ENCODE results near the gene NEMP2.

The NEMP2 gene

DNA sequence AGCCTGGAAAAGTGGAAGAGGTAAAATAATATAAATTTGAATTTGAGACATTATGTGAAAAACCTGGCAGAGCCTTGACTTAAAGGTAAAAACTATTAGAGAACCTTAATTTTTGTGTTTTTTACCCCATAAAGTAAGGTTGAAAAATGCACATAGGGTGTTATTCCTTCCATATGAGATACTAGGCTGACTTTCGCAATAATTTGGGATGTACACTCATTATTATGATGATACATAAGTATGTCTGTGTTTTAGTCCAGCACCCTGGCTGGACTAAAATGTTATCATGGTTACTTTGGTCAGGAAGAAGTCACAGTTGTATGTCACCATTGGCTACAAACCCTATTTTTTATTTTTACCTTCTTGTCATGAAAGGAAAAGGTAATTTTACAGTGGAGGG is 19.8 kb downstream of the NEMP2 start:
- Histone ChIP-seq H3K9ac (ENCODE audit: low read length) (no peak overlapping the region), H3K4me1 (ENCODE audit: insufficient read depth, low read length, severe bottlenecking) (peaks cover 15% of the 10 kb centered on the region), H3K9me2 (ENCODE audit: low read depth, low read length) (no peaks in the 10 kb centered on the region), H3K36me3 (ENCODE audit: insufficient read depth, low read length) (peaks cover 18% of the 10 kb centered on the region; the same call in 1 of the 2 replicates), H3K4me2 (ENCODE audit: low read length) (no peak overlapping the region), H3K4me3 (ENCODE audit: low read depth, low read length, poor library complexity, severe bottlenecking) (no peak overlapping the region), H3K27me3 (ENCODE audit: insufficient read depth, low read length) (no peaks in the 10 kb centered on the region), H3K79me2 (ENCODE audit: insufficient read depth, low read length) (no peaks in the 10 kb centered on the region), H3K9me3 (ENCODE audit: low read length) (no peaks in the 10 kb centered on the region), H2AFZ (ENCODE audit: low read length) (no peak overlapping the region), H3K27ac (ENCODE audit: low read depth, low read length, poor library complexity, severe bottlenecking) (no peak overlapping the region), H4K20me1 (ENCODE audit: insufficient read depth, low read length) (no peaks in the 10 kb centered on the region), H3F3A (ENCODE audit: insufficient read depth, low read length) (no peaks in the 10 kb centered on the region)
- TF ChIP-seq, protein P1, sequence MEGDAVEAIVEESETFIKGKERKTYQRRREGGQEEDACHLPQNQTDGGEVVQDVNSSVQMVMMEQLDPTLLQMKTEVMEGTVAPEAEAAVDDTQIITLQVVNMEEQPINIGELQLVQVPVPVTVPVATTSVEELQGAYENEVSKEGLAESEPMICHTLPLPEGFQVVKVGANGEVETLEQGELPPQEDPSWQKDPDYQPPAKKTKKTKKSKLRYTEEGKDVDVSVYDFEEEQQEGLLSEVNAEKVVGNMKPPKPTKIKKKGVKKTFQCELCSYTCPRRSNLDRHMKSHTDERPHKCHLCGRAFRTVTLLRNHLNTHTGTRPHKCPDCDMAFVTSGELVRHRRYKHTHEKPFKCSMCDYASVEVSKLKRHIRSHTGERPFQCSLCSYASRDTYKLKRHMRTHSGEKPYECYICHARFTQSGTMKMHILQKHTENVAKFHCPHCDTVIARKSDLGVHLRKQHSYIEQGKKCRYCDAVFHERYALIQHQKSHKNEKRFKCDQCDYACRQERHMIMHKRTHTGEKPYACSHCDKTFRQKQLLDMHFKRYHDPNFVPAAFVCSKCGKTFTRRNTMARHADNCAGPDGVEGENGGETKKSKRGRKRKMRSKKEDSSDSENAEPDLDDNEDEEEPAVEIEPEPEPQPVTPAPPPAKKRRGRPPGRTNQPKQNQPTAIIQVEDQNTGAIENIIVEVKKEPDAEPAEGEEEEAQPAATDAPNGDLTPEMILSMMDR (IDR thresholded peaks at IDR 0.05; ENCODE audit: low read length) = no peak
- no peak for TF ChIP-seq EZH2 (IDR thresholded peaks at IDR 0.05; ENCODE audit: borderline replicate concordance, low read length)

DNA sequence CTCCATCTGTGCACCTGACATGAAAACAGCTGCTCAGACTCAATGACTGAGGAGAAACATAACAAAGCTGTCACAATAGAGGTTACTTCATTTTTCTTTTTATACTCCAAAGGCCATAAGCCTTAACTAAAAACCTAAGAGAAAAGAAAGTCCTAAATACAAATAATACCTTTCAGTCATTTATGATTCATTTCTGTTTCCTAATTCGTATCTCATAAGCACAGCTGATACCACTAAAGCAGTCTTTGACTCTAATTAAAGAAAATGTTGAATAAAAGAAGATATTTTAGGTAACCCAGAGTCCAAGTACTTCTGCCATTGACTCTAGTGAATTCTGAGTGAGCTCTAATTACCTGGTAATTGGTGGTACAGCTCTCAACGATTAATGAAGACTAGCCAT is 20.6 kb downstream of the NEMP2 start:
- H3K27ac ChIP-seq (ENCODE audit: low read depth, low read length, poor library complexity, severe bottlenecking) = no peak overlapping the region
- H3K4me3 ChIP-seq (ENCODE audit: low read depth, low read length, poor library complexity, severe bottlenecking) = no peak overlapping the region
- H3K9me2 ChIP-seq (ENCODE audit: low read depth, low read length) = no peaks in the 10 kb centered on the region
- H4K20me1 ChIP-seq (ENCODE audit: insufficient read depth, low read length) = no peaks in the 10 kb centered on the region
- no peak overlapping the region for H3K9ac ChIP-seq (ENCODE audit: low read length)
- H3K79me2 ChIP-seq (ENCODE audit: insufficient read depth, low read length) = no peaks in the 10 kb centered on the region
- TF ChIP-seq, protein P1 (IDR thresholded peaks at IDR 0.05; ENCODE audit: low read length) = no peak
- no peak for TF ChIP-seq EZH2 (IDR thresholded peaks at IDR 0.05; ENCODE audit: borderline replicate concordance, low read length)
- peaks cover 17% of the 10 kb centered on the region; the same call in 1 of the 2 replicates for H3K36me3 ChIP-seq (ENCODE audit: insufficient read depth, low read length)
- H3K9me3 ChIP-seq (ENCODE audit: low read length) = no peaks in the 10 kb centered on the region
- no peaks in the 10 kb centered on the region for H3F3A ChIP-seq (ENCODE audit: insufficient read depth, low read length)
- no peak overlapping the region for H2AFZ ChIP-seq (ENCODE audit: low read length)
- H3K4me1 ChIP-seq (ENCODE audit: insufficient read depth, low read length, severe bottlenecking) = peaks cover 15% of the 10 kb centered on the region
- H3K4me2 ChIP-seq (ENCODE audit: low read length) = no peak overlapping the region
- no peaks in the 10 kb centered on the region for H3K27me3 ChIP-seq (ENCODE audit: insufficient read depth, low read length)

DNA sequence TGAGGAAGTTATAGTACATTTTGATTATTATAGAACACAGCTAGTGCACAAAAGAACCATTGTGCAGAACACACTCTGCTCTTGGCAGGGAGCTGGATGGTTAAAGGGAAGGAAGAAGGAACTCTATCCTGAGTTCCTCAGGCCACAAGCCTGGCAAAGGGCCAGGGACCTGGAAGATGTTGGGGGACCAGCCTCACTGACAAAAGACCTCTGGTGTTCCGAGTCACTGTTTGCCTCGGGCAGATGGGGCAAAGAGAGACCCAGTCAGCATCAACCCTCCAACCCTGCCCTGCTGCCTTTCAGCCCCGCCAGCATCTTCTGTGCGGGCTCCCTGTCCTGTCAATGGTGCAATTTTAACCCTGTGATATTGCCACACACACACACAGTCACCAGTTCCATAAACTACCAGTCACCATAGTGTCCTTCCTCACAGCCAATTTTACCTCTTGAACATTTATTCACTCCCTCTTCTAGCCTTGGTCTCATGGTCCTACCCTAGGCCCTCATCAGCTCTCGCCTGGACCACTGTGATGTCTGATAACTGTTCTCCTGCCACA is 21.9 kb downstream of the NEMP2 start:
- no peaks in the 10 kb centered on the region for H3F3A ChIP-seq (ENCODE audit: insufficient read depth, low read length)
- peaks cover 16% of the 10 kb centered on the region for H3K4me1 ChIP-seq (ENCODE audit: insufficient read depth, low read length, severe bottlenecking)
- H4K20me1 ChIP-seq (ENCODE audit: insufficient read depth, low read length) = no peaks in the 10 kb centered on the region
- H3K4me2 ChIP-seq (ENCODE audit: low read length) = no peak overlapping the region
- H3K36me3 ChIP-seq (ENCODE audit: insufficient read depth, low read length) = peaks cover 13% of the 10 kb centered on the region; the same call in 1 of the 2 replicates
- no peak overlapping the region for H3K4me3 ChIP-seq (ENCODE audit: low read depth, low read length, poor library complexity, severe bottlenecking)
- no peaks in the 10 kb centered on the region for H3K27me3 ChIP-seq (ENCODE audit: insufficient read depth, low read length)
- no peak overlapping the region for H3K9ac ChIP-seq (ENCODE audit: low read length)
- H3K27ac ChIP-seq (ENCODE audit: low read depth, low read length, poor library complexity, severe bottlenecking) = no peak overlapping the region
- H2AFZ ChIP-seq (ENCODE audit: low read length) = no peak overlapping the region
- no peaks in the 10 kb centered on the region for H3K9me3 ChIP-seq (ENCODE audit: low read length)
- no peaks in the 10 kb centered on the region for H3K9me2 ChIP-seq (ENCODE audit: low read depth, low read length)
- TF ChIP-seq EZH2 (IDR thresholded peaks at IDR 0.05; ENCODE audit: borderline replicate concordance, low read length) = no peak
- TF ChIP-seq, protein P1 (IDR thresholded peaks at IDR 0.05; ENCODE audit: low read length) = no peak
- no peaks in the 10 kb centered on the region for H3K79me2 ChIP-seq (ENCODE audit: insufficient read depth, low read length)

Measured in OCI-LY1 (cell line).